Epithelial cell of proximal tubule (primary cell): ENCODE results near the gene ZNF548. TPM values are rescaled to one million over a fixed set of nuclear protein-coding genes. Genes with fewer than 3 reads are reported as not detected.

Source experiments
- DNase-seq: peaks from one replicate; pipeline ENCODE4 v3.0.0-alpha.2; 2011; ENCODE audit warnings: low read depth
- H3K4me3 ChIP-seq: 2 replicates; pipeline ENCODE4 v1.5.1; 2011; ENCODE audit warnings: low read depth, mild to moderate bottlenecking, low read length
- CTCF ChIP-seq: conservative IDR thresholded peaks from 2 replicates; pipeline ENCODE4 v1.5.1; 2012; ENCODE audit warnings: low read depth, mild to moderate bottlenecking, low read length
- total RNA-seq: library from RNA; depleted of rRNA; stranded (reverse); fragments of >200 nt; gene quantifications from 2 replicates; pipeline ENCODE4 v1.2.3, GENCODE V29; 2015

ZNF548 gene
- total RNA-seq: 4.7 and 6.1 TPM in 2 replicates

GRCh38 chr19:57389730-57390598 lies at the start of gene ZNF548:
ZNF548 (plus strand) TSS chr19:57389854; CDS start chr19:57390100, 246 bp downstream.
- H3K4me3 ChIP-seq: peak within 1 kb of the TSS; percentile 90
- TF ChIP-seq CTCF: peak; percentile 16
- DNase-seq: peak; percentile 91

- no peak for DNase-seq
- no peak overlapping the region for H3K4me3 ChIP-seq
- no peak for TF ChIP-seq CTCF
Measured at GRCh38 chr19:57342582-57342981, 47.1 kb upstream of the ZNF548 start.

GRCh38 chr19:57348136-57348535 lies 41.5 kb upstream of the ZNF548 start:
- no peak for TF ChIP-seq CTCF
- no peak for DNase-seq
- no peak overlapping the region for H3K4me3 ChIP-seq

- no peak for TF ChIP-seq CTCF
- peak; percentile 65 for DNase-seq
- H3K4me3 ChIP-seq: peak within 1 kb of the TSS; percentile 91
Measured at GRCh38 chr19:57350877-57351805, 38.5 kb upstream of the ZNF548 start, which contains the start of gene ZNF304. ZNF304 (plus strand) TSS chr19:57351271; CDS start chr19:57351665, 394 bp downstream.

GRCh38 chr19:57351867-57352266 lies 37.8 kb upstream of the ZNF548 start:
- no peak for DNase-seq
- H3K4me3 ChIP-seq: peak overlapping the region; percentile 91
- peak; percentile 20 for TF ChIP-seq CTCF

- no peak overlapping the region for H3K4me3 ChIP-seq
- no peak for DNase-seq
- no peak for TF ChIP-seq CTCF
Measured at GRCh38 chr19:57355916-57356315, 33.7 kb upstream of the ZNF548 start.
